SK-N-SH (cell line): ENCODE results near the gene NNAT. TPM values are rescaled to one million over a fixed set of nuclear protein-coding genes. Genes with fewer than 3 reads are reported as not detected.

ENCODE experiments used
- CTCF ChIA-PET: fragments of 300-600, 350-600 bp; formaldehyde crosslinking; extraction: SDS; loops from one replicate; lab custom pipeline; 2021; lab: Yijun Ruan, JAX
- POLR2A ChIA-PET: fragments of 350-600 bp; sonication (Branson Sonifier 250); formaldehyde crosslinking; extraction: SDS; loops from one replicate; lab custom pipeline; 2020; ENCODE audit warnings: antibody characterized with exemption, inconsistent platforms; lab: Yijun Ruan, JAX
- DNase-seq: peaks from one replicate; pipeline ENCODE4 v3.0.0; 2012
- H2AFZ ChIP-seq: fragments of 200-600 bp; sonication (generic); 2 replicates; pipeline ENCODE4 v1.8.1; 2016; ENCODE audit warnings: antibody characterized with exemption, mild to moderate bottlenecking, low read depth
- H3F3A ChIP-seq: fragments of 200-600 bp; sonication (generic); replicated peaks from 2 replicates; pipeline ENCODE3; 2016; ENCODE audit warnings: antibody characterized with exemption, mild to moderate bottlenecking; ENCODE audit not compliant: insufficient read depth
- H3K27ac ChIP-seq, 2 experiments: fragments of 200-500 bp in 1 of 2; fragments of 200-600 bp in 1 of 2; sonication (Bioruptor generic) in 1 of 2; sonication (generic), shearing (Covaris generic) in 1 of 2; 2 replicates each; pipeline versions ENCODE4 v1.5.1 to v1.6.1; 2014 to 2016; ENCODE audit warnings: low read depth in 2 of 2, inconsistent platforms in 1 of 2, low read length in 1 of 2, mild to moderate bottlenecking in 1 of 2, mixed read lengths in 1 of 2
- H3K27me3 ChIP-seq: fragments of 200-600 bp; sonication (generic), shearing (Covaris generic); 2 replicates; pipeline ENCODE4 v1.6.1; 2016; ENCODE audit warnings: mixed run types; ENCODE audit not compliant: insufficient read depth
- H3K36me3 ChIP-seq, 2 experiments: fragments of 200-500 bp in 1 of 2; fragments of 200-600 bp in 1 of 2; sonication (Bioruptor generic) in 1 of 2; sonication (generic) in 1 of 2; replicated peaks in 1 of 2; 2 replicates each; pipeline versions ENCODE3 to v1.5.1; 2014 to 2016; ENCODE audit warnings: low read length in 1 of 2, mild to moderate bottlenecking in 1 of 2; ENCODE audit not compliant: insufficient read depth in 2 of 2, control insufficient read depth in 1 of 2
- H3K4me1 ChIP-seq, 2 experiments: fragments of 200-500 bp in 1 of 2; fragments of 200-600 bp in 1 of 2; sonication (Bioruptor generic) in 1 of 2; sonication (generic), shearing (Covaris generic) in 1 of 2; 2 replicates each; pipeline versions ENCODE4 v1.5.1 to v1.6.1; 2014 to 2016; ENCODE audit warnings: low read depth in 1 of 2, low read length in 1 of 2, mixed run types in 1 of 2; ENCODE audit not compliant: insufficient read depth in 2 of 2, control insufficient read depth in 1 of 2
- H3K4me2 ChIP-seq: fragments of 200-600 bp; sonication (generic), shearing (Covaris generic); 2 replicates; pipeline ENCODE4 v1.6.1; 2017; ENCODE audit warnings: mixed run types
- H3K4me3 ChIP-seq, 2 experiments: fragments of 200-500 bp in 1 of 2; fragments of 200-600 bp in 1 of 2; sonication (Bioruptor generic) in 1 of 2; sonication (generic), shearing (Covaris generic) in 1 of 2; 2 replicates each; pipeline versions ENCODE4 v1.5.1 to v1.8.1; 2014 to 2016; ENCODE audit warnings: low read depth in 2 of 2, inconsistent platforms in 1 of 2, low read length in 1 of 2, mild to moderate bottlenecking in 1 of 2, mixed read lengths in 1 of 2, moderate library complexity in 1 of 2
- H3K79me2 ChIP-seq: fragments of 200-600 bp; sonication (generic); 2 replicates; pipeline ENCODE4 v1.8.1; 2017; ENCODE audit warnings: mild to moderate bottlenecking; ENCODE audit not compliant: insufficient read depth
- H3K9ac ChIP-seq: fragments of 200-600 bp; sonication (generic); 2 replicates; pipeline ENCODE4 v1.6.1; 2017; ENCODE audit warnings: mixed run types
- H3K9me2 ChIP-seq: fragments of 200-600 bp; sonication (generic); 2 replicates; pipeline ENCODE4 v1.6.1; 2017; ENCODE audit warnings: mixed run types
- H3K9me3 ChIP-seq: fragments of 200-600 bp; sonication (generic); 2 replicates; pipeline ENCODE4 v1.6.1; 2017; ENCODE audit warnings: mixed run types, mild to moderate bottlenecking, moderate library complexity
- H4K20me1 ChIP-seq: fragments of 200-600 bp; sonication (generic); 2 replicates; pipeline ENCODE4 v1.6.1; 2017; ENCODE audit warnings: mild to moderate bottlenecking, mixed run types; ENCODE audit not compliant: insufficient read depth
- ELF1 ChIP-seq: IDR thresholded peaks from 2 replicates; pipeline ENCODE4 v1.4.0; 2012
- EP300 ChIP-seq, 2 experiments: IDR thresholded peaks; 2 replicates each; pipeline versions ENCODE4 v1.4.0 to v1.6.1; 2012; ENCODE audit warnings: borderline replicate concordance in 1 of 2, low read depth in 1 of 2, low read length in 1 of 2
- EZH2phosphoT487 ChIP-seq: fragments of 200-600 bp; sonication (generic); IDR thresholded peaks from 2 replicates; pipeline ENCODE4 v1.6.1; 2017; ENCODE audit warnings: low read depth, mixed run types, mild to moderate bottlenecking, antibody characterized with exemption, moderate library complexity, borderline replicate concordance
- FOSL2 ChIP-seq: IDR thresholded peaks from 2 replicates; pipeline ENCODE4 v1.4.0; 2012; ENCODE audit warnings: low read depth, mild to moderate bottlenecking, moderate library complexity, borderline replicate concordance
- IRF3 ChIP-seq: fragments of 150-350 bp; IDR thresholded peaks from 2 replicates; pipeline ENCODE4 v1.6.1; 2016; ENCODE audit warnings: mild to moderate bottlenecking, low read depth, low read length
- JUND ChIP-seq: IDR thresholded peaks from 2 replicates; pipeline ENCODE4 v1.4.0; 2012
- MEF2A ChIP-seq: IDR thresholded peaks from 2 replicates; pipeline ENCODE4 v1.4.0; 2012; ENCODE audit warnings: low read depth, borderline replicate concordance
- MXI1 ChIP-seq: IDR thresholded peaks from 2 replicates; pipeline ENCODE4 v1.6.1; 2012; ENCODE audit warnings: mild to moderate bottlenecking, low read depth, low read length, improper control_type of control experiment
- NFIC ChIP-seq: IDR thresholded peaks from 2 replicates; pipeline ENCODE4 v1.4.0; 2012; ENCODE audit warnings: borderline replicate concordance
- NRF1 ChIP-seq: IDR thresholded peaks from 2 replicates; pipeline ENCODE4 v1.6.1; 2012; ENCODE audit warnings: low read depth, mild to moderate bottlenecking, low read length
- PBX3 ChIP-seq: IDR thresholded peaks from 2 replicates; pipeline ENCODE4; 2012
- POLR2AphosphoS5 ChIP-seq: IDR thresholded peaks from 2 replicates; pipeline ENCODE4 v1.6.1; 2012; ENCODE audit warnings: low read depth, low read length
- RAD21 ChIP-seq: IDR thresholded peaks from 2 replicates; pipeline ENCODE4 v1.6.1; 2012; ENCODE audit warnings: mild to moderate bottlenecking, low read length
- RFX5 ChIP-seq: IDR thresholded peaks from 2 replicates; pipeline ENCODE4 v1.6.1; 2012; ENCODE audit warnings: mild to moderate bottlenecking, improper control_type of control experiment, low read length
- TCF12 ChIP-seq: IDR thresholded peaks from 2 replicates; pipeline ENCODE4 v1.4.0; 2012
- TEAD4 ChIP-seq: IDR thresholded peaks from 2 replicates; pipeline ENCODE4 v1.4.0; 2012; ENCODE audit warnings: mild to moderate bottlenecking, borderline replicate concordance; ENCODE audit not compliant: insufficient read depth
- USF2 ChIP-seq: fragments of 150-350 bp; IDR thresholded peaks from 2 replicates; pipeline ENCODE4 v1.6.1; 2017; ENCODE audit warnings: antibody characterized with exemption, low read length, low read depth, borderline replicate concordance
- ZBTB33 ChIP-seq: IDR thresholded peaks from 2 replicates; pipeline ENCODE4 v1.4.0; 2012; ENCODE audit warnings: low read depth, borderline replicate concordance
- WGBS: methylation state at CpG from one replicate; pipeline ENCODE4 v1.1.6; 2017; ENCODE audit warnings: low lambda C conversion rate; 5-methylcytosine and 5-hydroxymethylcytosine counted together
- polyA plus RNA-seq, 3 experiments: library from polyadenylated mRNA; depleted of rRNA; stranded (reverse); fragments of >200 nt; gene quantifications; 2 replicates each; pipeline ENCODE4 v1.2.3, GENCODE V29; 2012

Gene NNAT
- polyA plus RNA-seq, 1 of the 3 experiments (the other 2 are of a cell fraction), result 6.7 TPM

- WGBS, result 53% methylated on average over 4 of the region's 5 CpGs
- H3F3A ChIP-seq, result no peaks in the 10 kb centered on the region
- no peak overlapping the region for H3K9ac ChIP-seq
- no peaks in the 10 kb centered on the region for H3K79me2 ChIP-seq
- no peaks in the 10 kb centered on the region for H3K9me3 ChIP-seq
- no peak for TF ChIP-seq USF2
- no peak for TF ChIP-seq NFIC
- no peak for TF ChIP-seq ZBTB33
- no peak for TF ChIP-seq RFX5
- TF ChIP-seq POLR2AphosphoS5, result no peak
- TF ChIP-seq NRF1, result no peak
- no peak for TF ChIP-seq JUND
- TF ChIP-seq ELF1, result no peak
- TF ChIP-seq EP300 (IDR thresholded peaks at IDR 0.05; ENCODE audit: borderline replicate concordance in 1 of 2, low read depth in 1 of 2, low read length in 1 of 2), result no peak
- TF ChIP-seq IRF3, result no peak
- no peak for TF ChIP-seq TEAD4
- no peak for TF ChIP-seq MEF2A
- TF ChIP-seq EZH2phosphoT487, result no peak
- no peak for TF ChIP-seq FOSL2
- no peak for TF ChIP-seq PBX3
- no peak for TF ChIP-seq RAD21
- no peak for TF ChIP-seq MXI1
- TF ChIP-seq TCF12, result no peak
- ChIA-PET CTCF (interaction anchor here (1.4 to 4.1 kb wide), 5 partner anchors 19 to 654 kb away, joined by 4 to 65 read pairs (median 43); partner anchors contain the start of gene VSTM2L), POLR2A (no interaction called here)
- no peak for DNase-seq
- H3K4me1 ChIP-seq, result peaks cover 0 to 3% of the 10 kb centered on the region in 2 experiments; a peak in 1 of 4 replicates
- no peaks in the 10 kb centered on the region for H4K20me1 ChIP-seq
- peaks cover 13% of the 10 kb centered on the region for H3K27me3 ChIP-seq
- H3K27ac ChIP-seq, result no peak overlapping the region
- no peak overlapping the region for H3K4me3 ChIP-seq
- H3K4me2 ChIP-seq, result no peak overlapping the region
- no peaks in the 10 kb centered on the region for H3K9me2 ChIP-seq
- H2AFZ ChIP-seq, result no peak overlapping the region
- H3K36me3 ChIP-seq, result no peaks in the 10 kb centered on the region
Observed at GRCh38 chr20:37566590-37567330, 45.7 kb downstream of the NNAT start.
